Colonic mucosa (tissue), 4 donors: ENCODE data around the gene MRTFA. TPM values are rescaled to one million over a fixed set of nuclear protein-coding genes. Genes with fewer than 3 reads are reported as not detected.

Experiments used
- DNase-seq: peaks from one replicate; pipeline ENCODE4 v3.0.0-alpha.2; 2020
- H3K27ac ChIP-seq: fragments of 200-600 bp; one replicate; pipeline ENCODE4 v1.8.0; 2021
- H3K27me3 ChIP-seq: fragments of 200-600 bp; one replicate; pipeline ENCODE4 v1.8.0; 2021
- H3K36me3 ChIP-seq: fragments of 200-600 bp; one replicate; pipeline ENCODE4 v1.8.0; 2021
- H3K4me1 ChIP-seq: fragments of 200-600 bp; one replicate; pipeline ENCODE4 v1.8.0; 2021; ENCODE audit warnings: mild to moderate bottlenecking
- H3K4me3 ChIP-seq: fragments of 200-600 bp; one replicate; pipeline ENCODE4 v1.8.0; 2021
- H3K9ac ChIP-seq, 2 donors: one replicate each; pipeline ENCODE4 v1.7.0; 2013; ENCODE audit warnings: control low read depth in 2 of 2, low read depth in 2 of 2, low read length in 2 of 2
- H3K9me3 ChIP-seq: fragments of 200-600 bp; one replicate; pipeline ENCODE4 v1.8.0; 2021
- intact Hi-C: fragments of 100-400 bp; cut with DNase I; formaldehyde crosslinking; loops from one replicate; pipeline ENCODE4 v1.14.1; 2022
- total RNA-seq, 2 donors: library from RNA; stranded (reverse); fragmentation: NEBNext Ultra II Directional in 1 of 2; extraction: Animal tissue kit (Norgen Biotek cat#: 25700) in 1 of 2; gene quantifications; one replicate each; pipeline ENCODE4 v1.2.1, GENCODE V29; 2021
- TF ChIP-seq, protein P1 (sequence below): fragments of 200-600 bp; IDR thresholded peaks from one replicate; pipeline ENCODE4 v1.8.0; 2022; ENCODE audit warnings: antibody characterized with exemption, mild to moderate bottlenecking
- donor health status: healthy.
- donor health status: DM: no; HTN: no; CAD: no.
- donor health status: DM: no; HTN: no; CAD: no.

The MRTFA gene
- total RNA-seq, 2 donors from 2014 or later = 31.9 to 35.6 TPM

DNA sequence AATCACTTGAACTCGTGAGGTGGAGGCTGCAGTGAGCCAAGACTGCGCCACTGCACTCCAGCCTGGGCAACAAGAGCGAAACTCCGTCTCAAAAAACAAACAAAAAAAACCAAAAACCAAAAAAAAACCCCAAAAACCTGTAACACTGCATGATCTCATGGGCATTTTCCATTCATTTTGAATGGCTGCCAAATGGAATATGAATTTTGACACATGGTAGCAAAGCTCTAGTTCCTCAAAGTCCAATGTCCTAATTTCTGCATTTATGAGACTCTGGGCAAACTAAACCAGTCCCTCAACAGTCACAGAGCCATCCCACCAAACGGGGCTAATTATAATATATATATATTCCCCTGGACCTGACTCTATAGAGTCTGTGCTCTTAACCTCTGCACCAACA lies 204.4 kb downstream of the MRTFA start:
- Histone ChIP-seq H3K4me3 (no peak overlapping the region), H3K4me1 (no peaks in the 10 kb centered on the region), H3K27ac (no peak overlapping the region), H3K9me3 (no peaks in the 10 kb centered on the region), H3K9ac (no peak overlapping the region), H3K27me3 (no peaks in the 10 kb centered on the region), H3K36me3 (peaks cover 6% of the 10 kb centered on the region)
- no peak for DNase-seq
- TF ChIP-seq, protein P1, sequence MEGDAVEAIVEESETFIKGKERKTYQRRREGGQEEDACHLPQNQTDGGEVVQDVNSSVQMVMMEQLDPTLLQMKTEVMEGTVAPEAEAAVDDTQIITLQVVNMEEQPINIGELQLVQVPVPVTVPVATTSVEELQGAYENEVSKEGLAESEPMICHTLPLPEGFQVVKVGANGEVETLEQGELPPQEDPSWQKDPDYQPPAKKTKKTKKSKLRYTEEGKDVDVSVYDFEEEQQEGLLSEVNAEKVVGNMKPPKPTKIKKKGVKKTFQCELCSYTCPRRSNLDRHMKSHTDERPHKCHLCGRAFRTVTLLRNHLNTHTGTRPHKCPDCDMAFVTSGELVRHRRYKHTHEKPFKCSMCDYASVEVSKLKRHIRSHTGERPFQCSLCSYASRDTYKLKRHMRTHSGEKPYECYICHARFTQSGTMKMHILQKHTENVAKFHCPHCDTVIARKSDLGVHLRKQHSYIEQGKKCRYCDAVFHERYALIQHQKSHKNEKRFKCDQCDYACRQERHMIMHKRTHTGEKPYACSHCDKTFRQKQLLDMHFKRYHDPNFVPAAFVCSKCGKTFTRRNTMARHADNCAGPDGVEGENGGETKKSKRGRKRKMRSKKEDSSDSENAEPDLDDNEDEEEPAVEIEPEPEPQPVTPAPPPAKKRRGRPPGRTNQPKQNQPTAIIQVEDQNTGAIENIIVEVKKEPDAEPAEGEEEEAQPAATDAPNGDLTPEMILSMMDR = no peak
- intact Hi-C loops = loop anchor here (10.0 kb wide), 2 partner anchors 323 to 463 kb away; no protein-coding TSS in a partner anchor

- TF ChIP-seq, protein P1 = no peak
- Histone ChIP-seq H3K27ac (no peak overlapping the region), H3K9ac (no peak overlapping the region), H3K4me3 (no peak overlapping the region), H3K27me3 (no peaks in the 10 kb centered on the region), H3K9me3 (no peaks in the 10 kb centered on the region), H3K4me1 (no peaks in the 10 kb centered on the region), H3K36me3 (peaks cover 6% of the 10 kb centered on the region)
- DNase-seq = no peak
- intact Hi-C loops = loop anchor here (10.0 kb wide), 2 partner anchors 324 to 464 kb away; no protein-coding TSS in a partner anchor
Observed at GRCh38 chr22:40430991-40431390, 205.5 kb downstream of the MRTFA start.

DNA sequence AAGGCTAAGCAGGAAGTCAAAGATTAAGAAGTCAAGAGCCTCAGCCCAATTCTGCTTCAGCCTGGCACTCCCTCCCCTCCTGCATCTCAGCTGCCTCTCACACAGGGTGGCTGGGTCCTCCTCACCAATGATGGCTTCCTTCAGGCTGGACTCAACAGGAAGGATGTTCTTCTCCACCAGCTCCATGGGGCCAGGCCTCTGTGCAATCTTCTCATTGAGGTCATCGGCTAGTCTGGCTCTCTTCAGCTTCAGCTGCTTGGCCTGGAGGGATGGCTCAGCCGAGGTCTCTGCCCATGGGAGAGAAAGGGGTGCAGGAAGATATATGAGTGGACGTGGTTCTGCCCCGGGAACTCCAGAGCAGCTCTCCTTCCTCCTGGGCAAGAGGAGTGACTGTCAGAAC lies 207.0 kb downstream of the MRTFA start:
- Histone ChIP-seq H3K4me3 (no peak overlapping the region), H3K9ac (no peak overlapping the region), H3K36me3 (peaks cover 6% of the 10 kb centered on the region), H3K27me3 (no peaks in the 10 kb centered on the region), H3K9me3 (no peaks in the 10 kb centered on the region), H3K27ac (no peak overlapping the region), H3K4me1 (no peaks in the 10 kb centered on the region)
- DNase-seq = no peak
- intact Hi-C loops = no loop called here
- TF ChIP-seq, protein P1 = no peak

DNA sequence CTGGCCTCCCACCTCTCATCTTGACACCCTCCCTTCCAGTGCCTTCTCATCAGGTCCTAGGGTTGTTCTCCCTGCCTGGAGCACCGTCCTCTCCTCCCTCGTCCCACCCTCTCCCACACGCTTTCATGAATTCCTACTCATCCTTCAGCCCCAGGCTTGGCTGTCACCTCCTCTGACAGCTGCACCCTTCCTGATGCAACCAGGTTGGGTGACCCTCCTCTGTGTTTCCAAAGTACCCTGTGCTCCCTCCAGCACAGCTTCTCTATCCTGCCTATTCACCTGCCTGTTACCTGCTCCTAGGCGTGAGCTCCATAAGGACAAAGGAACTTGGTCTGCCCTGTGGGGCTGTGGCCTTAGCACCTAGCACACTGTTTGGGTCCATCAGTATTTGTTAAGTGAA lies 207.7 kb downstream of the MRTFA start:
- Histone ChIP-seq H3K27ac (no peak overlapping the region), H3K27me3 (no peaks in the 10 kb centered on the region), H3K4me1 (no peaks in the 10 kb centered on the region), H3K9me3 (no peaks in the 10 kb centered on the region), H3K4me3 (no peak overlapping the region), H3K9ac (no peak overlapping the region), H3K36me3 (peaks cover 6% of the 10 kb centered on the region)
- TF ChIP-seq, protein P1 = no peak
- DNase-seq = no peak
- intact Hi-C loops = no loop called here

- H3K27me3 ChIP-seq = no peaks in the 10 kb centered on the region
- intact Hi-C loops = no loop called here
- H3K27ac ChIP-seq = no peak overlapping the region
- H3K4me1 ChIP-seq = no peaks in the 10 kb centered on the region
- H3K4me3 ChIP-seq = no peak overlapping the region
- H3K9me3 ChIP-seq = no peaks in the 10 kb centered on the region
- peaks cover 6% of the 10 kb centered on the region for H3K36me3 ChIP-seq
- no peak overlapping the region for H3K9ac ChIP-seq
- no peak for DNase-seq
- TF ChIP-seq, protein P1 = no peak
Observed at GRCh38 chr22:40426594-40427333, 209.8 kb downstream of the MRTFA start.
